Right atrium auricular region (tissue), 2 donors: ENCODE results near the gene SLC66A1. TPM values are rescaled to one million over a fixed set of nuclear protein-coding genes. Genes with fewer than 3 reads are reported as not detected.

Source experiments
- DNase-seq: peaks from one replicate; pipeline ENCODE4 v3.0.0-alpha.2; 2019; ENCODE audit warnings: low spot score
- H3K27ac ChIP-seq, 2 donors: fragments of 200-600 bp; sonication (generic); 1 replicate in 1 of 2; 2 replicates in 1 of 2; pipeline ENCODE4 v1.5.1; 2016 to 2019
- H3K27me3 ChIP-seq, 2 donors: fragments of 200-600 bp; sonication (generic); one replicate each; pipeline versions ENCODE4 v1.5.1 to v1.6.0; 2017 to 2019
- H3K36me3 ChIP-seq: fragments of 200-600 bp; sonication (generic); one replicate; pipeline ENCODE4 v1.5.1; 2016
- H3K4me1 ChIP-seq, 2 donors: fragments of 200-600 bp; sonication (generic); one replicate each; pipeline versions ENCODE4 v1.5.1 to v1.6.0; 2017 to 2019
- H3K4me3 ChIP-seq, 2 donors: fragments of 200-600 bp; sonication (generic); 1 replicate in 1 of 2; 2 replicates in 1 of 2; pipeline ENCODE4 v1.5.1; 2017 to 2019; ENCODE audit warnings: mild to moderate bottlenecking in 1 of 2, moderate library complexity in 1 of 2
- H3K9me3 ChIP-seq, 2 donors: fragments of 200-600 bp; sonication (generic); one replicate each; pipeline ENCODE4 v1.5.1; 2019
- total RNA-seq, 2 donors: library from RNA; depleted of rRNA; stranded (reverse); fragments of >200 nt; gene quantifications; one replicate each; pipeline ENCODE4 v1.1.0, GENCODE V29; 2016
- TF ChIP-seq, protein P1 (sequence below), 2 donors: fragments of 200-600 bp; sonication (generic); IDR thresholded peaks; one replicate each; pipeline ENCODE4 v1.5.1; 2019; ENCODE audit warnings: antibody characterized with exemption in 2 of 2

The SLC66A1 gene
- total RNA-seq, 2 donors from 2014 or later, result 6.8 to 9.7 TPM

DNA sequence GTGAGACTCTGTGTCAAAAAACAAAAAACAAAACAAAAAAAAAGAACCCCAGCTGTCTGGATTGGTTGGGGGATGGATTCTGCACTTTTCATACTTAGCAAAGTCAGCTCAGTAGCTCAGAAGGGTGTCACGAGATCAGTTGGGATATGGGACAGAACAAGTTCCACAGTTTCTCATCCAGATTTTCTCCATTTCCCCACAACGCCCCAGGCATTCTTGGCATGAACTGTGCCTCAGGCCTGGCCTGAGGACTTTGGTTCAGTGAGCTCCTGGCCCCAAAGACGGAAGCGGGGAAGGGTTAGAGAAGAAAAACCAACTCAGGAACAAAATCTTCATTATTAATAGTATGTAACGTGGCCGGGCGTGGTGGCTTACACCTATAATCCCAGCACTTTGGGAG, 2.1 kb upstream of the SLC66A1 start:
- H3K27ac ChIP-seq, result no peak overlapping the region
- no peak for DNase-seq
- peaks cover 0 to 30% of the 10 kb centered on the region in 2 donors for H3K4me1 ChIP-seq
- H3K9me3 ChIP-seq, result no peaks in the 10 kb centered on the region
- H3K27me3 ChIP-seq, result no peaks in the 10 kb centered on the region
- peaks cover 34% of the 10 kb centered on the region for H3K36me3 ChIP-seq
- H3K4me3 ChIP-seq, result no peak overlapping the region
- TF ChIP-seq, protein P1, sequence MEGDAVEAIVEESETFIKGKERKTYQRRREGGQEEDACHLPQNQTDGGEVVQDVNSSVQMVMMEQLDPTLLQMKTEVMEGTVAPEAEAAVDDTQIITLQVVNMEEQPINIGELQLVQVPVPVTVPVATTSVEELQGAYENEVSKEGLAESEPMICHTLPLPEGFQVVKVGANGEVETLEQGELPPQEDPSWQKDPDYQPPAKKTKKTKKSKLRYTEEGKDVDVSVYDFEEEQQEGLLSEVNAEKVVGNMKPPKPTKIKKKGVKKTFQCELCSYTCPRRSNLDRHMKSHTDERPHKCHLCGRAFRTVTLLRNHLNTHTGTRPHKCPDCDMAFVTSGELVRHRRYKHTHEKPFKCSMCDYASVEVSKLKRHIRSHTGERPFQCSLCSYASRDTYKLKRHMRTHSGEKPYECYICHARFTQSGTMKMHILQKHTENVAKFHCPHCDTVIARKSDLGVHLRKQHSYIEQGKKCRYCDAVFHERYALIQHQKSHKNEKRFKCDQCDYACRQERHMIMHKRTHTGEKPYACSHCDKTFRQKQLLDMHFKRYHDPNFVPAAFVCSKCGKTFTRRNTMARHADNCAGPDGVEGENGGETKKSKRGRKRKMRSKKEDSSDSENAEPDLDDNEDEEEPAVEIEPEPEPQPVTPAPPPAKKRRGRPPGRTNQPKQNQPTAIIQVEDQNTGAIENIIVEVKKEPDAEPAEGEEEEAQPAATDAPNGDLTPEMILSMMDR (IDR thresholded peaks at IDR 0.05), result no peak

DNA sequence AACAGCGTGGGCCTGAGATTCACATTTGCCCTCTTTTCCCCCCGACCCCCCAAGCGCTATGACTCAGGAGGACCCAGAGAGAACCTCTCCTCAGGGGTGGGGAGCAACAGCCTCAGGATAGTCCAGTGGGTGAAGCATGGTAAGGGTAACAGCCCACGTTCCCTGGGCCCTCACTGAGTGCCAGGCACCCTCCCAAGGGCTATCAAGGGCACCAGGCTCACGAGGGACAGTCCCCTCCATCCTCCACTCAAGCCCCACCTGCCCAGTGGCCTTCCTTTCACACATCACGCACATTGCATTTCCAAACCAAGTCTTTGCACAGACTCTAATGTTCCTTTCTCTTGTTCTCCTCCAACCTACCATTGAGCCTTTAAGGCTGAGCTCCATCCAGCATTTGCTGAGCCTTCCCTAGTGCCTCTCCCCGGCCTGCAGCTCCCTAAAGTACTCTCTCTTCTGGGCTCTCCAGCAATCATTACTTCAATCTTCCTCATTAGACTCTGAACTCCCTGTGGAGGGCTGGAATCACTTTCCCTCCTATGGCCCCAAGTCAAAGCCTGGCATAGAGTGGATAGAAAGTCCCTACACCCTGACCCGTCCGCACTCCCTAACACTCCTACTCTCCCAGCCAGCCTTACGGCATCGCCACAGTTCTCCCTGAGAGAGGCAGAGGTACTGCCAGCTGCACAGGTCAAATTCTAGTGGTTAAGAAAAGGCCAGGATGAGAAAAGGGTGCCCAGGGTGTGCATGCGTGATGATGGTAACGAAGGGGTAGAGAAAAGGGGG, 1.2 kb upstream of the SLC66A1 start:
- Histone ChIP-seq H3K36me3 (peaks cover 26% of the 10 kb centered on the region), H3K27ac (peak overlapping the region in 1 of 2 donors; percentile 76), H3K4me3 (peak overlapping the region; percentile 69 to 89), H3K4me1 (peaks cover 0 to 30% of the 10 kb centered on the region in 2 donors), H3K27me3 (no peaks in the 10 kb centered on the region), H3K9me3 (no peaks in the 10 kb centered on the region)
- DNase-seq, result no peak
- TF ChIP-seq, protein P1 (IDR thresholded peaks at IDR 0.05), result no peak

DNA sequence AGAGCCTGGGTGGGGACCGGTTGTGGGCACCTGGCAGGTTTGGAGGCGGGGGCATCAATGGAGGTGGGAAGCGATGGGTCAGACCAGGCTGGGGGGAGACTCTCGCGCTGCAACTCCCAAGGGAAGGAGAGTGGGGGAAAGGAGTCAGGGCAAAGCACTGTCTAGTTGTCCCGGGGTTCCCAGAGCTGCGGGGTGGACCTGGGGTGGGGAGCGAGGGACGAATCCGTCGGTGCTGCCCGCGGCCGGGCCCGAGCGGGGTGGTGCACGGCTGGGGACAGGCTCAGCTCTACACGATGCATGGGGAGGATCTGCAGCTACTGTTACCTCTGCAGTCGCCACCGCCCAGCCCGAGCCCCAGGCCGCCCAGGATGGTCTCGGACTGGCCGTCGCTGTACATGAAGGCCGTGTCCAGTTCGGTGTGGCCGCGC, 609 bp upstream of the SLC66A1 start:
- Histone ChIP-seq H3K36me3 (peaks cover 20% of the 10 kb centered on the region), H3K9me3 (no peaks in the 10 kb centered on the region), H3K4me3 (peak overlapping the region; percentile 69 to 89), H3K27me3 (no peaks in the 10 kb centered on the region), H3K4me1 (peaks cover 0 to 30% of the 10 kb centered on the region in 2 donors), H3K27ac (peak overlapping the region; percentile 51 to 76)
- TF ChIP-seq, protein P1 (IDR thresholded peaks at IDR 0.05), result no peak
- DNase-seq, result no peak

DNA sequence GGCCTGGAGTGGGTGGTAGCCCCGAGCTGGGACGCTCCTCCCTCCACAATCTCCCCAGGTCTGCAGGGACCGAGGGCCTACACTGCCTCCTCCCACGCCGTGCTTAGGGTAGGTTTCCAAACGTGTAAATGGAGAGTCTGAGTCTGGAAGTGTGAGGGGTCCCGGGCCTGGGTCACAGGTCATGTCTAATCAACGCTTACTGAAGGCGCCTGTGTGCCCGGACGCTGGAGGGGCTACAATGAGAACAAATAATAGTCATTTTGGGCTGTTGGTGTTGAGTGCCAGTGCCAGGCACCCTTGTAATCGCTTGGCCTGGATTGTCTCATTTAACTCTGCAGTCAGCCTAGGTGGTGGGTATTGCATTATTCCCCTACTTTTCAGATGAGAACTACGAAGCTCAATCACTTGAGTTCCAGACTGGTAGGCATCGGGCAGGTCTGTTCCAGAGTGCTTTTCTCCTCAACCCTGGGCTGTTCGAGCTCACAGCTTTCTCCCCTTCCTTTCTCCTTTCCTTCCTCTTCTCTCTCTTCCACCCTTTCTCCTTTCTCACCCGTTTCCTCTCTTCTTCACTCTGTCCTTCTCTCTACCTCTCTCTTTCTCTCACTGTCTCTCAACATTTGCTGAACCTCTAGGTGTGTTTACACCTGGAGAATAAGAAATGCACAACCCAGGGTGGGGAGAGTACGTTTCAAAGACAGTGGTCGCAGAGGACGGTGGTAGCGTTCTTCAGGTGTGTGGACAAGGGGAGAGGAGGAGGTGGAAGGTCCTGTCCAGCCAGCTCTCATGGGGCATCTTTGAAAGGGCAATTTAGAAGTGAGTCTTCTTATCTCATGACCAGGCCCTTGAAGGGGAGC, 883 bp downstream of the SLC66A1 start:
- Histone ChIP-seq H3K4me1 (peaks cover 0 to 38% of the 10 kb centered on the region in 2 donors), H3K27ac (peak overlapping the region; percentile 92 to 95), H3K4me3 (peak overlapping the region; percentile 69 to 89), H3K27me3 (no peaks in the 10 kb centered on the region), H3K36me3 (peaks cover 6% of the 10 kb centered on the region), H3K9me3 (no peaks in the 10 kb centered on the region)
- TF ChIP-seq, protein P1 (IDR thresholded peaks at IDR 0.05), result no peak
- DNase-seq, result no peak

DNA sequence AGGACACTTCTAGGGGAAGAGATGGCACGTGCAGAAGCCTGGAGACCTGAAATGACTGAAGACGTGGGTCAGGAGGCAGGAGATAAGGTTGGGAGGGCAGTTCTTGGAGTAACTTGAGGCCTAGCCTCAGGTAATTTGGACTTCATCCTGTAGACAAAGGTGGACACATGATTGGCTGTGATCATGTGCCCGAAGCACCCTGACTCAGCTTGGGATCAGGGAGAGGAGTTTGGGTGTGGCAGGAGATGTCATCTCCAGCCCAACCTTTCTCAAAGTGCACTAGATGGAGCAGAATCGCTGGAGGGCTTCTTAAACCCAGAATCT, 1.5 kb downstream of the SLC66A1 start:
- DNase-seq, result no peak
- Histone ChIP-seq H3K4me3 (no peak overlapping the region), H3K27me3 (no peaks in the 10 kb centered on the region), H3K4me1 (peaks cover 0 to 38% of the 10 kb centered on the region in 2 donors), H3K27ac (no peak overlapping the region), H3K36me3 (peaks cover 5% of the 10 kb centered on the region), H3K9me3 (no peaks in the 10 kb centered on the region)
- TF ChIP-seq, protein P1 (IDR thresholded peaks at IDR 0.05), result no peak
